ENCODE data around the gene CCDC80.

DNA sequence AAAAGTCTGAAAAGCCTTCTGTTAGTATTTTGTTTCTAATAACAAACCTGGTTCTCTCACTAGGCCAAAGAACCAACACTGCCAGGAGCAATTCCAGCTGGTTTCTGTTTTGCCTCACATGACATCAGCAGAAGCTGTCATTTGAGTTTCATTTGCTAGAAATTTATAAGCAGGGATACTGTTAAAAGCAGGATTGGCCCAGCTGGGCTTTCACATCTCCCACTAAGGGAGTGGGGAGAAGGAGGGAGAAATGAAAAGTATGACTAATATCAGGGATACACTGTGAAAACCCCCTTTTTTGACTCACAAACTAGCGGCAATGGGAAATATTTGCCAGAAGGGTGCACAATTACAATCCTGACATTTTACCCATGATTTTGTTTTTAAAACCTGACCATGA is 5.3 kb downstream of the CCDC80 start:
- TF ChIP-seq, protein P1, sequence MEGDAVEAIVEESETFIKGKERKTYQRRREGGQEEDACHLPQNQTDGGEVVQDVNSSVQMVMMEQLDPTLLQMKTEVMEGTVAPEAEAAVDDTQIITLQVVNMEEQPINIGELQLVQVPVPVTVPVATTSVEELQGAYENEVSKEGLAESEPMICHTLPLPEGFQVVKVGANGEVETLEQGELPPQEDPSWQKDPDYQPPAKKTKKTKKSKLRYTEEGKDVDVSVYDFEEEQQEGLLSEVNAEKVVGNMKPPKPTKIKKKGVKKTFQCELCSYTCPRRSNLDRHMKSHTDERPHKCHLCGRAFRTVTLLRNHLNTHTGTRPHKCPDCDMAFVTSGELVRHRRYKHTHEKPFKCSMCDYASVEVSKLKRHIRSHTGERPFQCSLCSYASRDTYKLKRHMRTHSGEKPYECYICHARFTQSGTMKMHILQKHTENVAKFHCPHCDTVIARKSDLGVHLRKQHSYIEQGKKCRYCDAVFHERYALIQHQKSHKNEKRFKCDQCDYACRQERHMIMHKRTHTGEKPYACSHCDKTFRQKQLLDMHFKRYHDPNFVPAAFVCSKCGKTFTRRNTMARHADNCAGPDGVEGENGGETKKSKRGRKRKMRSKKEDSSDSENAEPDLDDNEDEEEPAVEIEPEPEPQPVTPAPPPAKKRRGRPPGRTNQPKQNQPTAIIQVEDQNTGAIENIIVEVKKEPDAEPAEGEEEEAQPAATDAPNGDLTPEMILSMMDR (IDR thresholded peaks at IDR 0.05; ENCODE audit: poor library complexity) = no peak
- no peak for TF ChIP-seq EZH2 (IDR thresholded peaks at IDR 0.05; ENCODE audit: borderline replicate concordance)

Data from hepatocyte (in vitro differentiated cells).